GM12878 (cell line): ENCODE measurements around the gene HINFP. TPM values are rescaled to one million over a fixed set of nuclear protein-coding genes. Genes with fewer than 3 reads are reported as not detected.

ENCODE experiments used
- BCL11A ChIP-seq: IDR thresholded peaks from 2 replicates; pipeline ENCODE4 v1.6.1; 2011; ENCODE audit warnings: low read depth, low read length
- HDAC2 ChIP-seq: fragments of 200-600 bp; sonication (generic); IDR thresholded peaks from 2 replicates; pipeline ENCODE4 v1.6.1; 2017
- MYC ChIP-seq: IDR thresholded peaks from 2 replicates; pipeline ENCODE4 v1.6.1; 2011; ENCODE audit warnings: mild to moderate bottlenecking, low read length, moderate library complexity, inconsistent platforms; ENCODE audit not compliant: insufficient read depth, insufficient replicate concordance, insufficient read length, severe bottlenecking
- NFIC ChIP-seq: IDR thresholded peaks from 2 replicates; pipeline ENCODE4 v1.6.1; 2012; ENCODE audit warnings: low read depth, mild to moderate bottlenecking, inconsistent platforms, low read length, moderate library complexity
- NFXL1 ChIP-seq: fragments of 450-650 bp; IDR thresholded peaks from 2 replicates; pipeline ENCODE4 v1.6.1; 2017; ENCODE audit warnings: antibody characterized with exemption, mild to moderate bottlenecking, borderline replicate concordance
- NRF1 ChIP-seq: conservative IDR thresholded peaks from 2 replicates; pipeline ENCODE4 v1.6.1; 2011; ENCODE audit warnings: mild to moderate bottlenecking, low read depth, low read length, improper control_type of control experiment
- RBBP5 ChIP-seq: fragments of 200-600 bp; sonication (generic); conservative IDR thresholded peaks from 2 replicates; pipeline ENCODE4 v1.6.1; 2016
- RUNX3 ChIP-seq: IDR thresholded peaks from 2 replicates; pipeline ENCODE4 v1.6.1; 2012; ENCODE audit warnings: low read length, inconsistent platforms
- SMAD1 ChIP-seq: fragments of 450-650 bp; IDR thresholded peaks from 2 replicates; pipeline ENCODE4 v1.6.1; 2018; ENCODE audit warnings: mild to moderate bottlenecking, low read depth; ENCODE audit not compliant: partially characterized antibody
- TBL1XR1 ChIP-seq: IDR thresholded peaks from 2 replicates; pipeline ENCODE4 v1.6.1; 2012; ENCODE audit warnings: low read depth, low read length, improper control_type of control experiment
- WRNIP1 ChIP-seq: IDR thresholded peaks from 2 replicates; pipeline ENCODE4 v1.6.1; 2011; ENCODE audit warnings: low read depth, low read length, improper control_type of control experiment, borderline replicate concordance
- ZBED1 ChIP-seq: IDR thresholded peaks from 2 replicates; pipeline ENCODE4 v1.6.1; 2016; ENCODE audit warnings: borderline replicate concordance
- ZBTB40 ChIP-seq: fragments of 450-650 bp; IDR thresholded peaks from 2 replicates; pipeline ENCODE4 v1.6.1; 2016; ENCODE audit warnings: mild to moderate bottlenecking, moderate library complexity, borderline replicate concordance
- ZNF217 ChIP-seq: fragments of 450-650 bp; IDR thresholded peaks from 2 replicates; pipeline ENCODE4 v1.6.1; 2017; ENCODE audit warnings: antibody characterized with exemption, mild to moderate bottlenecking
- ZNF384 ChIP-seq: IDR thresholded peaks from 2 replicates; pipeline ENCODE4 v1.6.1; 2012; ENCODE audit warnings: low read depth, mild to moderate bottlenecking, low read length, improper control_type of control experiment, borderline replicate concordance
- ZSCAN29 ChIP-seq: fragments of 450-650 bp; IDR thresholded peaks from 2 replicates; pipeline ENCODE4 v1.6.1; 2017; ENCODE audit warnings: mild to moderate bottlenecking, moderate library complexity
- polyA plus RNA-seq, 11 experiments: library from polyadenylated mRNA; depleted of rRNA in 4 of 11; unstranded in 6 of 11; stranded (reverse) in 5 of 11; fragments of >200 nt; fragmentation: Nextera tagmentation in 4 of 11; fragmentation: Illumina TruSeq in 1 of 11; extraction: Ambion mirVana in 4 of 11; extraction: Trizol in 1 of 11; gene quantifications; 1 replicate in 1 of 11; 2 replicates in 10 of 11; pipeline versions ENCODE4 v1.2.1 to v1.2.3, GENCODE V29; 2011 to 2016; ENCODE audit warnings: inconsistent platforms in 2 of 11, missing spikeins in 2 of 11, low read depth in 1 of 11
- total RNA-seq, 4 experiments: library from RNA; depleted of rRNA in 3 of 4; stranded (reverse); fragments of >200 nt in 3 of 4; fragmentation: Illumina TruSeq in 1 of 4; extraction: Trizol in 1 of 4; gene quantifications; 2 replicates each; pipeline versions ENCODE4 v1.2.1 to v1.2.3, GENCODE V29; 2013 to 2021
- TF ChIP-seq, protein P1 (sequence below): fragments of 450-650 bp; formaldehyde crosslinking; IDR thresholded peaks from 2 replicates; pipeline ENCODE4 v1.4.0; 2022; ENCODE audit warnings: mild to moderate bottlenecking, moderate library complexity
- TF ChIP-seq, protein P2 (sequence below): fragments of 450-650 bp; IDR thresholded peaks from 2 replicates; pipeline ENCODE4 v1.6.1; 2017; ENCODE audit warnings: mild to moderate bottlenecking, low read depth, inconsistent platforms; ENCODE audit not compliant: poor library complexity, severe bottlenecking
- TF ChIP-seq, protein P3 (sequence below): fragments of 450-650 bp; conservative IDR thresholded peaks from 2 replicates; pipeline ENCODE4 v1.6.1; 2017; ENCODE audit warnings: mild to moderate bottlenecking, moderate library complexity

Gene HINFP
- total and polyA plus RNA-seq, 10 of the 15 experiments (the other 5 are each of a cell fraction or from before 2014, with no cell fraction given): 13.1 to 26.3 (median 18.6) TPM

- TF ChIP-seq ZBTB40 (no peak), ZSCAN29 (no peak), MYC (no peak), BCL11A (no peak), RBBP5 (no peak), TBL1XR1 (peak; percentile 45; the same call in 1 of the 2 replicates), ZBED1 (no peak), WRNIP1 (no peak), NFIC (no peak), ZNF384 (no peak), NRF1 (no peak), SMAD1 (no peak), NFXL1 (no peak), HDAC2 (no peak), RUNX3 (peak; percentile 84), ZNF217 (peak; percentile 99)
- TF ChIP-seq, protein P1, sequence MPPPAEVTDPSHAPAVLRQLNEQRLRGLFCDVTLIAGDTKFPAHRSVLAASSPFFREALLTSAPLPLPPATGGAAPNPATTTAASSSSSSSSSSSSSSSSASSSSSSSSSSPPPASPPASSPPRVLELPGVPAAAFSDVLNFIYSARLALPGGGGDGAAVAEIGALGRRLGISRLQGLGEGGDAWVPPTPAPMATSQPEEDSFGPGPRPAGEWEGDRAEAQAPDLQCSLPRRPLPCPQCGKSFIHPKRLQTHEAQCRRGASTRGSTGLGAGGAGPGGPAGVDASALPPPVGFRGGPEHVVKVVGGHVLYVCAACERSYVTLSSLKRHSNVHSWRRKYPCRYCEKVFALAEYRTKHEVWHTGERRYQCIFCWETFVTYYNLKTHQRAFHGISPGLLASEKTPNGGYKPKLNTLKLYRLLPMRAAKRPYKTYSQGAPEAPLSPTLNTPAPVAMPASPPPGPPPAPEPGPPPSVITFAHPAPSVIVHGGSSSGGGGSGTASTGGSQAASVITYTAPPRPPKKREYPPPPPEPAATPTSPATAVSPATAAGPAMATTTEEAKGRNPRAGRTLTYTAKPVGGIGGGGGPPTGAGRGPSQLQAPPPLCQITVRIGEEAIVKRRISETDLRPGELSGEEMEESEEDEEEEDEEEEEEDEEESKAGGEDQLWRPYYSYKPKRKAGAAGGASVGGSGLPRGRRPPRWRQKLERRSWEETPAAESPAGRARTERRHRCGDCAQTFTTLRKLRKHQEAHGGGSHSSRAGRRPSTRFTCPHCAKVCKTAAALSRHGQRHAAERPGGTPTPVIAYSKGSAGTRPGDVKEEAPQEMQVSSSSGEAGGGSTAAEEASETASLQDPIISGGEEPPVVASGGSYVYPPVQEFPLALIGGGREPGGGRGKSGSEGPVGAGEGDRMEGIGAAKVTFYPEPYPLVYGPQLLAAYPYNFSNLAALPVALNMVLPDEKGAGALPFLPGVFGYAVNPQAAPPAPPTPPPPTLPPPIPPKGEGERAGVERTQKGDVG (CRISPR knock-in tag): no peak
- TF ChIP-seq, protein P2, sequence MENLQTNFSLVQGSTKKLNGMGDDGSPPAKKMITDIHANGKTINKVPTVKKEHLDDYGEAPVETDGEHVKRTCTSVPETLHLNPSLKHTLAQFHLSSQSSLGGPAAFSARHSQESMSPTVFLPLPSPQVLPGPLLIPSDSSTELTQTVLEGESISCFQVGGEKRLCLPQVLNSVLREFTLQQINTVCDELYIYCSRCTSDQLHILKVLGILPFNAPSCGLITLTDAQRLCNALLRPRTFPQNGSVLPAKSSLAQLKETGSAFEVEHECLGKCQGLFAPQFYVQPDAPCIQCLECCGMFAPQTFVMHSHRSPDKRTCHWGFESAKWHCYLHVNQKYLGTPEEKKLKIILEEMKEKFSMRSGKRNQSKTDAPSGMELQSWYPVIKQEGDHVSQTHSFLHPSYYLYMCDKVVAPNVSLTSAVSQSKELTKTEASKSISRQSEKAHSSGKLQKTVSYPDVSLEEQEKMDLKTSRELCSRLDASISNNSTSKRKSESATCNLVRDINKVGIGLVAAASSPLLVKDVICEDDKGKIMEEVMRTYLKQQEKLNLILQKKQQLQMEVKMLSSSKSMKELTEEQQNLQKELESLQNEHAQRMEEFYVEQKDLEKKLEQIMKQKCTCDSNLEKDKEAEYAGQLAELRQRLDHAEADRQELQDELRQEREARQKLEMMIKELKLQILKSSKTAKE: no peak
- TF ChIP-seq, protein P3, sequence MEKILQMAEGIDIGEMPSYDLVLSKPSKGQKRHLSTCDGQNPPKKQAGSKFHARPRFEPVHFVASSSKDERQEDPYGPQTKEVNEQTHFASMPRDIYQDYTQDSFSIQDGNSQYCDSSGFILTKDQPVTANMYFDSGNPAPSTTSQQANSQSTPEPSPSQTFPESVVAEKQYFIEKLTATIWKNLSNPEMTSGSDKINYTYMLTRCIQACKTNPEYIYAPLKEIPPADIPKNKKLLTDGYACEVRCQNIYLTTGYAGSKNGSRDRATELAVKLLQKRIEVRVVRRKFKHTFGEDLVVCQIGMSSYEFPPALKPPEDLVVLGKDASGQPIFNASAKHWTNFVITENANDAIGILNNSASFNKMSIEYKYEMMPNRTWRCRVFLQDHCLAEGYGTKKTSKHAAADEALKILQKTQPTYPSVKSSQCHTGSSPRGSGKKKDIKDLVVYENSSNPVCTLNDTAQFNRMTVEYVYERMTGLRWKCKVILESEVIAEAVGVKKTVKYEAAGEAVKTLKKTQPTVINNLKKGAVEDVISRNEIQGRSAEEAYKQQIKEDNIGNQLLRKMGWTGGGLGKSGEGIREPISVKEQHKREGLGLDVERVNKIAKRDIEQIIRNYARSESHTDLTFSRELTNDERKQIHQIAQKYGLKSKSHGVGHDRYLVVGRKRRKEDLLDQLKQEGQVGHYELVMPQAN: peak; percentile 71
These were observed 47.3 kb downstream of the HINFP start, which contains the start of gene NLRX1 (continued) for GRCh38 chr11:119168471-119169281.
